GM12878 (cell line): ENCODE results near the gene ZNF527. TPM values are rescaled to one million over a fixed set of nuclear protein-coding genes. Genes with fewer than 3 reads are reported as not detected.

Source experiments
- ATAC-seq: fragments of 200-7000 bp; cut with Tn5 transposase; 3 replicates; pipeline ENCODE4 v1.9.1; 2020; ENCODE audit warnings: mild to moderate bottlenecking, moderate library complexity
- Bru-seq: library from RNA; stranded (reverse); fragments of 400-500 nt; gene quantifications from one replicate; lab custom pipeline; 2021; lab: Mats Ljungman, UMichigan
- BruChase-seq, 2 experiments: library from RNA; stranded (reverse); fragments of 400-500 nt; gene quantifications; one replicate each; lab custom pipeline; 2021; lab: Mats Ljungman, UMichigan
- BruUV-seq: library from RNA; stranded (reverse); fragments of 400-500 nt; replicated peaks from 2 replicates; lab custom pipeline; 2021; lab: Mats Ljungman, UMichigan
- CTCF ChIA-PET: fragments of 300-600 bp; sonication (Branson Sonifier 250); formaldehyde crosslinking; extraction: SDS; loops from one replicate; lab custom pipeline; 2021; ENCODE audit warnings: inconsistent platforms; lab: Yijun Ruan, JAX
- POLR2A ChIA-PET: fragments of 350-600 bp; formaldehyde crosslinking; extraction: SDS; loops from one replicate; lab custom pipeline; 2021; ENCODE audit warnings: inconsistent platforms; lab: Charles Lee
- RAD21 ChIA-PET: fragments of 300-600 bp; sonication (Branson Sonifier 250); formaldehyde crosslinking; loops from one replicate; lab custom pipeline; 2023; ENCODE audit warnings: antibody characterized with exemption; ENCODE audit not compliant: unreplicated experiment; lab: Charles Lee
- SMC1A ChIA-PET: fragments of 300-600 bp; sonication (Branson Sonifier 250); formaldehyde crosslinking; loops from one replicate; lab custom pipeline; 2023; ENCODE audit not compliant: unreplicated experiment, uncharacterized antibody; lab: Charles Lee
- DNase-seq: peaks from one replicate; pipeline ENCODE4 v3.0.0-alpha.2; 2011; ENCODE audit warnings: low read depth, low spot score
- FAIRE-seq: peaks from 3 replicates; lab custom pipeline; 2011; peaks lifted over from hg19 to GRCh38; lab: Jason Lieb, UNC
- H2AFZ ChIP-seq: 2 replicates; pipeline ENCODE4 v1.6.0; 2011; ENCODE audit warnings: low read depth, low read length, control low read depth; ENCODE audit not compliant: control insufficient read depth
- H3K27ac ChIP-seq: 2 replicates; pipeline ENCODE4 v1.5.1; 2011; ENCODE audit warnings: control low read depth; ENCODE audit not compliant: control insufficient read depth, insufficient read depth
- H3K27me3 ChIP-seq, 2 experiments: replicated peaks in 1 of 2; 2 replicates each; pipeline versions ENCODE4 v1.6.0 to v1.6.1; 2011; ENCODE audit warnings: low read length in 1 of 2; ENCODE audit not compliant: control insufficient read depth in 2 of 2, insufficient read depth in 2 of 2
- H3K36me3 ChIP-seq, 2 experiments: 2 replicates each; pipeline ENCODE4 v1.5.1; 2011; ENCODE audit warnings: low read length in 1 of 2; ENCODE audit not compliant: control insufficient read depth in 2 of 2, insufficient read depth in 2 of 2
- H3K4me1 ChIP-seq: 2 replicates; pipeline ENCODE4 v1.6.1; 2011; ENCODE audit warnings: mild to moderate bottlenecking, low read length, moderate library complexity, mixed read lengths; ENCODE audit not compliant: control insufficient read depth, insufficient read depth
- H3K4me2 ChIP-seq: 2 replicates; pipeline ENCODE4 v1.6.0; 2011; ENCODE audit warnings: control low read depth; ENCODE audit not compliant: control insufficient read depth, insufficient read depth
- H3K4me3 ChIP-seq: fragments of 200-600 bp; sonication (generic); 2 replicates; pipeline ENCODE4 v1.5.1; 2016
- H3K79me2 ChIP-seq: 2 replicates; pipeline ENCODE4 v1.6.0; 2011; ENCODE audit warnings: low read length; ENCODE audit not compliant: control insufficient read depth, insufficient read depth
- H3K9ac ChIP-seq: 2 replicates; pipeline ENCODE4 v1.8.0; 2011; ENCODE audit warnings: low read length, control low read depth, mixed read lengths; ENCODE audit not compliant: control insufficient read depth, insufficient read depth
- H3K9me3 ChIP-seq: replicated peaks from 3 replicates; pipeline ENCODE4 v1.5.1; 2011; ENCODE audit warnings: mild to moderate bottlenecking, low read length; ENCODE audit not compliant: control insufficient read depth, insufficient read depth
- H4K20me1 ChIP-seq: 2 replicates; pipeline ENCODE4 v1.6.0; 2011; ENCODE audit not compliant: control insufficient read depth, insufficient read depth
- FOXK2 ChIP-seq: fragments of 450-650 bp; IDR thresholded peaks from 2 replicates; pipeline ENCODE4 v1.6.1; 2017; ENCODE audit warnings: mild to moderate bottlenecking, moderate library complexity
- HDAC6 ChIP-seq: fragments of 200-600 bp; sonication (generic); IDR thresholded peaks from one replicate; pipeline ENCODE4 v1.8.0; 2017; ENCODE audit warnings: antibody characterized with exemption; ENCODE audit not compliant: unreplicated experiment
- PML ChIP-seq: IDR thresholded peaks from 2 replicates; pipeline ENCODE4 v1.6.1; 2012; ENCODE audit warnings: low read length, inconsistent platforms
- RCOR1 ChIP-seq: conservative IDR thresholded peaks from 2 replicates; pipeline ENCODE4 v1.6.1; 2012; ENCODE audit warnings: low read depth, low read length, improper control_type of control experiment
- SIX5 ChIP-seq: IDR thresholded peaks from 2 replicates; pipeline ENCODE4 v1.6.1; 2011; ENCODE audit warnings: mild to moderate bottlenecking, low read depth, low read length, moderate library complexity; ENCODE audit not compliant: severe bottlenecking
- TARDBP ChIP-seq: IDR thresholded peaks from 2 replicates; pipeline ENCODE4 v1.6.1; 2016; ENCODE audit warnings: borderline replicate concordance
- TBL1XR1 ChIP-seq: IDR thresholded peaks from 2 replicates; pipeline ENCODE4 v1.6.1; 2012; ENCODE audit warnings: low read depth, low read length, improper control_type of control experiment
- WGBS: methylation state at CpG from one replicate; pipeline ENCODE4 v1.1.6; 2016; ENCODE audit warnings: low lambda C conversion rate; ENCODE audit not compliant: insufficient replicate concordance, insufficient coverage; ENCODE audit errors: missing lambda C conversion rate; 5-methylcytosine and 5-hydroxymethylcytosine counted together
- in situ Hi-C: fragments of 300-500 bp; cut with MboI; formaldehyde crosslinking; loops from 9 replicates; pipeline ENCODE4 v1.14.3; 2018; ENCODE audit warnings: mixed read lengths
- intact Hi-C: fragments of 100-400 bp; cut with micrococcal nuclease; formaldehyde crosslinking; loops from one replicate; pipeline ENCODE4 v1.14.2; 2022; ENCODE audit not compliant: unreplicated experiment
- long read RNA-seq, 2 experiments: library from polyadenylated mRNA; unstranded; transcript quantifications; one replicate each; pipeline ENCODE4 v2.0.0, GENCODE V29; 2019 to 2020
- polyA minus RNA-seq, 3 experiments: library from RNA; depleted of rRNA, polyadenylated mRNA; stranded (reverse); fragments of >200 nt; gene quantifications; 2 replicates each; pipeline ENCODE4 v1.2.3, GENCODE V29; 2011
- polyA plus RNA-seq, 11 experiments: library from polyadenylated mRNA; depleted of rRNA in 4 of 11; unstranded in 6 of 11; stranded (reverse) in 5 of 11; fragments of >200 nt; fragmentation: Nextera tagmentation in 4 of 11; fragmentation: Illumina TruSeq in 1 of 11; extraction: Ambion mirVana in 4 of 11; extraction: Trizol in 1 of 11; gene quantifications; 1 replicate in 1 of 11; 2 replicates in 10 of 11; pipeline versions ENCODE4 v1.2.1 to v1.2.3, GENCODE V29; 2011 to 2016; ENCODE audit warnings: inconsistent platforms in 2 of 11, missing spikeins in 2 of 11, low read depth in 1 of 11
- total RNA-seq, 4 experiments: library from RNA; depleted of rRNA in 3 of 4; stranded (reverse); fragments of >200 nt in 3 of 4; fragmentation: Illumina TruSeq in 1 of 4; extraction: Trizol in 1 of 4; gene quantifications; 2 replicates each; pipeline versions ENCODE4 v1.2.1 to v1.2.3, GENCODE V29; 2013 to 2021
- TF ChIP-seq, protein P1 (sequence below): fragments of 450-650 bp; IDR thresholded peaks from 2 replicates; pipeline ENCODE4 v1.6.1; 2017; ENCODE audit warnings: mild to moderate bottlenecking, low read depth, inconsistent platforms; ENCODE audit not compliant: poor library complexity, severe bottlenecking
- TF ChIP-seq, protein P2 (sequence below): fragments of 450-650 bp; IDR thresholded peaks from 2 replicates; pipeline ENCODE4 v1.6.1; 2016; ENCODE audit warnings: mild to moderate bottlenecking

Gene ZNF527
- 26.2 and 28.3 TPM in 2 replicates for total RNA-seq (2013; cell fraction: nucleolus; rRNA removed)
- total RNA-seq (2014; rRNA removed) (3.7 and 5.3 TPM in 2 replicates), total RNA-seq (2014; rRNA removed; fragmentation: Illumina TruSeq; extraction: Trizol) (4.9 and 5.5 TPM in 2 replicates), total RNA-seq (2021) (3.6 and 3.9 TPM in 2 replicates), polyA plus RNA-seq (2011; rRNA removed) (5.0 and 8.3 TPM in 2 replicates), polyA plus RNA-seq (2014; fragmentation: Illumina TruSeq; extraction: Trizol) (5.6 and 6.4 TPM in 2 replicates), polyA plus RNA-seq (2014; fragmentation: Nextera tagmentation; extraction: Ambion mirVana) (1 to 10 TPM; 2.0 to 2.2 TPM), polyA plus RNA-seq (2014; rRNA removed) (3.1 and 4.2 TPM in 2 replicates), polyA plus RNA-seq (2016; fragmentation: Nextera tagmentation; extraction: Ambion mirVana) (1 to 10 TPM; 2.7 to 2.9 TPM), polyA minus RNA-seq (2011; rRNA and poly(A)+ RNA removed) (4.7 and 4.9 TPM in 2 replicates), Bru-seq, nascent RNA (percentile 68 among the genes with signal in this experiment), BruChase-seq, experiment 1, labeled RNA remaining after a 6-hour chase (percentile 62 among the genes with signal in this experiment), BruChase-seq, experiment 2, labeled RNA remaining after a 2-hour chase (percentile 67 among the genes with signal in this experiment)
- 1.9 TPM for polyA plus RNA-seq (2011; ENCODE audit: low read depth)
- 3.4 and 3.6 TPM in 2 replicates for polyA plus RNA-seq (2011; cell fraction: cytosol; rRNA removed)
- 3.3 and 3.5 TPM in 2 replicates for polyA plus RNA-seq (2011; cell fraction: nucleus; rRNA removed)
- polyA plus RNA-seq (2012) = 2.3 and 3.1 TPM in 2 replicates
- polyA minus RNA-seq (2011; cell fraction: cytosol; rRNA and poly(A)+ RNA removed) = 3.3 and 5.1 TPM in 2 replicates
- polyA minus RNA-seq (2011; cell fraction: nucleus; rRNA and poly(A)+ RNA removed) = 4.1 and 6.9 TPM in 2 replicates
- long read RNA-seq, experiment 1, partial matches to known transcripts = 0 of 1 reads
- long read RNA-seq, experiment 1, other reads (novel, unspliced or antisense) = 0 of 1 reads
- long read RNA-seq, experiment 2, partial matches to known transcripts = 1 of 10 reads
- long read RNA-seq, experiment 2, other reads (novel, unspliced or antisense) = 3 of 10 reads

DNA sequence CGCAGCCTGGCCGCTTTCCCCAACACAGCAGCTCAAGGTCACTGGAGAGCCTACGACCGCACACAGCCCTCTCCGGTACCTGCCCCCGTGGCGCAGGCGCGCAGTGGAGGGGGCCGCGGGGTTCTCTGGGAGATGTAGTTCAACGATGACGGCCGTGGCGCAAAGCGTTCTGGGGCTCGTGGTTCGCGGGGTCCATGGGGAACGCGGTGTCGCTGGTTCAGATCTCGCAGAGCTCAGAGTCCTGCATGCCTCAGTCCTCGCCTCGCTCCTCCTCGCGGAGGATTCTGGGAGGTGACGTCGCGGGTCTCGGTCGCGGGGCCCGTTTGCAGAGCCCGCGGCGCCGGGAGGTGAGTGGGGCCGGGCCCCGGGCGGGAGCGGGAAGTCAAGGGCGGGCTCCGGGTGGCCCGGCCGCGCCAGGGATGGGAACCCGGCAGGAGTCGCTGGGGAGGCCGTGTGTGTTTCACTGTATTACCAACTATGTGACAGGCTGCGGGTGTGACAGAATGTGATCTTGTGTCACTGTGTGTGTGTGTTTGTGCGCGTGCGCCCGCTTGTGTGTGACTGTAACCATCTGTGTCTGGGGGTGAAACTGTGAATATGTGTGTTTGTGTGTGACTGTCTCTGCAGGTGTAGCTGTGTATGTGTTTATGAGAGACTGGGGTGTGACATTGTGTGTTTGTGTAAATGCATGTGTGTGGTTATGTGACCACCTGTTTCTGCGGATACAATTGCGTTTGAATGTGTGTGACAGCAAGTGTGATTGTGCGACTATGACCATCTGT is at the start of gene ZNF527:
Gene ZNF527 (plus strand): TSS at position 220 of the 782 bp plus-strand sequence. CDS start 3,100 bp downstream, outside the sequence.
- FAIRE-seq (peak; percentile 96), ATAC-seq (peak; percentile 99), DNase-seq (peak; percentile 91)
- H3K4me1 ChIP-seq = no peaks in the 10 kb centered on the region
- intact Hi-C loops = loop anchor here (1.0 to 10.0 kb wide), 4 partner anchors 37 to 1256 kb away; partner anchors contain the start of genes OVOL3, POLR2I, TBCB and ZNF569
- H3K27me3 ChIP-seq = no peaks in the 10 kb centered on the region
- no peaks in the 10 kb centered on the region; the same call in 1 of the 3 replicates for H3K9me3 ChIP-seq
- 2% methylated on average over 36 of the region's 58 CpGs for WGBS
- H3K9ac ChIP-seq = peak within 1 kb of the TSS; percentile 60
- H3K79me2 ChIP-seq = no peaks in the 10 kb centered on the region
- ChIA-PET SMC1A (interaction anchor here (0.8 to 1.4 kb wide), 3 partner anchors 95 to 224 kb away, joined by 3 to 4 read pairs (median 3); partner anchors contain the start of genes ZNF540 and ZNF571), CTCF (interaction anchor here (0.7 to 1.5 kb wide), 4 partner anchors 19 to 224 kb away, joined by 3 to 4 read pairs (median 3); partner anchors contain the start of genes ZNF540, ZNF569 and ZNF571), POLR2A (interaction anchor here (0.5 to 1.7 kb wide), 6 partner anchors 51 to 1668 kb away, joined by 3 to 11 read pairs (median 4); partner anchors contain the start of genes ALKBH6, ZNF345 and ZNF569), RAD21 (interaction anchor here (1.2 to 1.4 kb wide), 5 partner anchors 10 to 154 kb away, joined by 3 to 9 read pairs (median 5); partner anchors contain the start of gene ZNF569)
- H3K4me3 ChIP-seq = peak within 1 kb of the TSS; percentile 72
- in situ Hi-C loops = no loop called here
- peak within 1 kb of the TSS; percentile 89 for H2AFZ ChIP-seq
- H3K27ac ChIP-seq = peak within 1 kb of the TSS; percentile 63
- TSS peak; percentile 80 for BruUV-seq
- H3K36me3 ChIP-seq = no peaks in the 10 kb centered on the region
- peak within 1 kb of the TSS; percentile 44 for H3K4me2 ChIP-seq
- no peaks in the 10 kb centered on the region for H4K20me1 ChIP-seq
- TF ChIP-seq TARDBP = peak; percentile 86; the same call in 1 of the 2 replicates
- TF ChIP-seq HDAC6 = peak; percentile 55
- TF ChIP-seq SIX5 = peak; percentile 96
- TF ChIP-seq PML = 0 out of 2 replicates have a peak, but pooled peaks have one; percentile 59
- no peak for TF ChIP-seq FOXK2
- TF ChIP-seq, protein P1, sequence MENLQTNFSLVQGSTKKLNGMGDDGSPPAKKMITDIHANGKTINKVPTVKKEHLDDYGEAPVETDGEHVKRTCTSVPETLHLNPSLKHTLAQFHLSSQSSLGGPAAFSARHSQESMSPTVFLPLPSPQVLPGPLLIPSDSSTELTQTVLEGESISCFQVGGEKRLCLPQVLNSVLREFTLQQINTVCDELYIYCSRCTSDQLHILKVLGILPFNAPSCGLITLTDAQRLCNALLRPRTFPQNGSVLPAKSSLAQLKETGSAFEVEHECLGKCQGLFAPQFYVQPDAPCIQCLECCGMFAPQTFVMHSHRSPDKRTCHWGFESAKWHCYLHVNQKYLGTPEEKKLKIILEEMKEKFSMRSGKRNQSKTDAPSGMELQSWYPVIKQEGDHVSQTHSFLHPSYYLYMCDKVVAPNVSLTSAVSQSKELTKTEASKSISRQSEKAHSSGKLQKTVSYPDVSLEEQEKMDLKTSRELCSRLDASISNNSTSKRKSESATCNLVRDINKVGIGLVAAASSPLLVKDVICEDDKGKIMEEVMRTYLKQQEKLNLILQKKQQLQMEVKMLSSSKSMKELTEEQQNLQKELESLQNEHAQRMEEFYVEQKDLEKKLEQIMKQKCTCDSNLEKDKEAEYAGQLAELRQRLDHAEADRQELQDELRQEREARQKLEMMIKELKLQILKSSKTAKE = no peak
- peak; percentile 76 for TF ChIP-seq RCOR1
- no peak for TF ChIP-seq TBL1XR1
- TF ChIP-seq, protein P2, sequence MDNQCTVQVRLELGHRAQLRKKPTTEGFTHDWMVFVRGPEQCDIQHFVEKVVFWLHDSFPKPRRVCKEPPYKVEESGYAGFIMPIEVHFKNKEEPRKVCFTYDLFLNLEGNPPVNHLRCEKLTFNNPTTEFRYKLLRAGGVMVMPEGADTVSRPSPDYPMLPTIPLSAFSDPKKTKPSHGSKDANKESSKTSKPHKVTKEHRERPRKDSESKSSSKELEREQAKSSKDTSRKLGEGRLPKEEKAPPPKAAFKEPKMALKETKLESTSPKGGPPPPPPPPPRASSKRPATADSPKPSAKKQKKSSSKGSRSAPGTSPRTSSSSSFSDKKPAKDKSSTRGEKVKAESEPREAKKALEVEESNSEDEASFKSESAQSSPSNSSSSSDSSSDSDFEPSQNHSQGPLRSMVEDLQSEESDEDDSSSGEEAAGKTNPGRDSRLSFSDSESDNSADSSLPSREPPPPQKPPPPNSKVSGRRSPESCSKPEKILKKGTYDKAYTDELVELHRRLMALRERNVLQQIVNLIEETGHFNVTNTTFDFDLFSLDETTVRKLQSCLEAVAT = peak; percentile 81
